Measurements from ENCODE around the gene SELENOF.

The SELENOF gene

GRCh38 chr1:86924324-86924960 is 10.5 kb upstream of the SELENOF start:
- no peak for TF ChIP-seq CTCF (IDR thresholded peaks at IDR 0.05; ENCODE audit: insufficient read depth, low read depth, low read length, missing control alignments)
- H3K4me3 ChIP-seq (ENCODE audit: low read depth, low read length), result no peak overlapping the region
- DNase-seq (ENCODE audit: low read depth), result no peak

DNA sequence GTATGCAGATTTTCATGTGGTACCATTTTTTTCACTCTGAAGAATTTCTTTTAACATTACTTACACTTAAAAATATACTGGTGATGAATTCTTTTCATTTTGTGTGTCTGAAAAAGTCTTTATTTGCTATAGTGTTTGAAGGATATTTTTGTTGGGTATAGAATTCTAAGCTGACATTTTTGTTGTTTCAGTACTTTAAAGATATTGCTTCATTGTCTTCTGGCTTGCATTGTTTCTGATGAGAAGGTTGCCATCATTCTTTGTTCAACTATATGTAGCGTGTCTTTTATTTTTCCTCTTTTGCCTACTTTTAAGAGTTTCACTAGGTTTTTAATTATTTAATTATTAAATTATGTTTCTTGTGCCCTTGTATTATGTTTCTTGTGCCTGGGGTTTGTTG is 8.5 kb upstream of the SELENOF start:
- no peak for DNase-seq (ENCODE audit: low read depth)
- no peak for TF ChIP-seq CTCF (IDR thresholded peaks at IDR 0.05; ENCODE audit: insufficient read depth, low read depth, low read length, missing control alignments)
- H3K4me3 ChIP-seq (ENCODE audit: low read depth, low read length), result no peak overlapping the region

DNA sequence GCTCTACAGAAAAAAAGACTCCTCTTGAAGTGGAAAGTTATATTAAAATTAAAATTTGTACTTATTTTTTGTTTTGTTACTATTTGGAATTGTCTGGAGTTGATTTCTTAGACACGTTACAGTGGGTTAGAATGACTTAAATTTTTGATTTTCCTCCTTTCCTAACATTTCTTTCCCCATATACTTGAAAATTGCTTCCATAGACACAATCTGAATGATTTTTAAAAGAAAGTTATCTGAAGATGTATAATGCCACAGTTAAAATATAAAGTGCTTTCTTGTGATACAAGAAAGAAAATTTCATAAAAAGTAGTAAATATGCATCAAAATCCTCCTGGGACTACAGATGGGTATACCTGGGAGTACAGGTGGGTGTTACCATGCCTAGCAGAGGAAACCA is 2.8 kb upstream of the SELENOF start:
- no peak for DNase-seq (ENCODE audit: low read depth)
- peak overlapping the region; percentile 97 for H3K4me3 ChIP-seq (ENCODE audit: low read depth, low read length)
- no peak for TF ChIP-seq CTCF (IDR thresholded peaks at IDR 0.05; ENCODE audit: insufficient read depth, low read depth, low read length, missing control alignments)

GRCh38 chr1:86915737-86916235 is 1.9 kb upstream of the SELENOF start:
- no peak for DNase-seq (ENCODE audit: low read depth)
- no peak for TF ChIP-seq CTCF (IDR thresholded peaks at IDR 0.05; ENCODE audit: insufficient read depth, low read depth, low read length, missing control alignments)
- H3K4me3 ChIP-seq (ENCODE audit: low read depth, low read length), result peak overlapping the region; percentile 97

GRCh38 chr1:86914998-86915736 is 1.2 kb upstream of the SELENOF start:
- TF ChIP-seq CTCF (IDR thresholded peaks at IDR 0.05; ENCODE audit: insufficient read depth, low read depth, low read length, missing control alignments), result no peak
- DNase-seq (ENCODE audit: low read depth), result peak; percentile 70
- H3K4me3 ChIP-seq (ENCODE audit: low read depth, low read length), result peak overlapping the region; percentile 97

DNA sequence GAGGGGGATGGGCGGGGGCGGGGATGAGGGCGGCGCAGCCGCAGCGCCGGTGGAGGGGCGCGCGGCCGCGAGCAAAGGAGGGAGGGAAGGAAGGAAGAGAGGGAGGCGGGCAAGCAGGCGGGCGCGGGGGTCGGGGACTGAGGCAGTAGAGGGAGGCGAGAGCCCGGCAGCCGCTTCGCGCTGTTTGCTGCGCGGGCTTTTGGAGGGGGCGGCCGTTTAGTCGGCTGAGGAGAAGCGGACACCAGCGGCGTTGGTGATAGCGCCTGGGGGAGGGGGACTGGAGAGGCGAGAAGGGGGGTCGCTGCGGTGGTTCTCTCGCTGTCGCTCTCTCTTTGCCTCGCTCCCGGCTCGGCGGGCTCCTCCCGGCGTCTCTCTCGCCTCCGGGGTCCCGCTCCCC is 673 bp upstream of the SELENOF start, which contains the start of gene HS2ST1:
HS2ST1 (plus strand) TSS at position 35 of the 397 bp plus-strand sequence.
- no peak for DNase-seq (ENCODE audit: low read depth)
- H3K4me3 ChIP-seq (ENCODE audit: low read depth, low read length), result peak within 1 kb of the TSS; percentile 98
- TF ChIP-seq CTCF (IDR thresholded peaks at IDR 0.05; ENCODE audit: insufficient read depth, low read depth, low read length, missing control alignments), result no peak

Data from GM12865 (cell line).